GM21447 (cell line): ENCODE data around the gene QKI.
"Not testable (repeated sequence)": the region's sequence is repeated elsewhere in the genome, so short reads cannot be mapped to it uniquely, and the experiment has no call there.

Experiments
- ATAC-seq: cut with Tn5 transposase; IDR thresholded peaks from one replicate; pipeline ENCODE4 v1.9.1; 2021; ENCODE audit not compliant: unreplicated experiment

The QKI gene

DNA sequence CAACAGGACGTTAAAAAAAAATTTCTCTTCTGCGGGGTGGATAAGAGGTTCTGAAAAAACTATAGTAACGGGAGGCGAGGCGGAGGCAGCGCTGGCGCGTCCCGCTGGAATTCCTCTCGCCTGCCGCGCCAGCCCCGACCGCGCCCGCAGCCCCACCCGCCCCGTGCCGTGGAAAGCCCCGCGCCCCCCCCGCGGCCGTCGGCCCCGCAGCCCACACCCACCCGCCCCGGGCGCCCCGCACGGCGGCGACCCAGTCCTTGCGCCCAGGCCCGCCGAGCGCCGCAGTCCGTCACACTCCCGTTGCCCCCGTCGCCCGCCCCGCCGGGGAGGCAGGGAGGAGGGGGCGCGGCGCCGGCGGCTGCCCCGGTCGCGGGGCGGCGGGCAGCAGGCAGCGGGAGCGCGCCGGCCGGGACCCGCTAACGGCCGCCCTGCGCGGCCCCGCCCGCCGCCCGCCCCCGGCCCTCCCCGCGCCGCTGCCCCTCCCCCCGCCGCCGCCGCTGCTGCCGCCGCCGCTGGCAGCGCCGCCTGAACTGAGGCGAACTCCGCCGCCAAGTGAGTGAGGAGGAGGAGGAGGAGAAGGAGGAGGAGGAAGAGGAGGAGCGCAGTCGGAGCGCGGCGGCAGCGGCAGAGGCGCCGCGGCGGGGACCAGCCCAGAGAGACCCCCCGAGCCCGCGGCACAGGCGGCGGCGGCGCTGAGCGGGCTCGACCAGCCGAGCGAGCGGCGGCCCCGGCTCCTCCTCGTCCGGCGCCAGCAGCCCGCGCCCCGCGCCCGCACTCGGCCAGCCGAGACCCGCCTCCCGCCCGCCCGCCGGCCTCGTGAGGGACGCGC is at the start of gene QKI:
QKI (plus strand) TSS at position 602 of the 829 bp plus-strand sequence. CDS start 476 bp downstream, outside the sequence.
- peak; percentile 35 for ATAC-seq

DNA sequence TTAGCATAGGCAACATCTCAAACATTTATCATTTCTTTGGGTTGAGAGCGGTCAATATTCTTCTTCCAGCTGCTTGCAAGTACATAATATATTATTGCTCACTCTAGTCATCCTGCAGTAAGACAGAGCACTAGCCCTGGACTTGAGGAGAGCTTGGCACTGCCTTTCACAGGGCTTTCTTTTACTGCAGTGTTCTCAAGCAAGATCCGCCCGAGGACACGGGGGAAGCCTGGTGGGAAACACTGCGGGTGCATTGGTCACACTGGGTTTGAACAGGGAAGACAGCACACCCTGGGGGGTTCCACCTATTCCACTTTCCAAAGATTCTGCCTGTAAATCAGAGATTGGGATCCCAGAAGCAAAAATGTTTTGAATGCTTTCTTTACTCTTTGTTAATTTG is 48.2 kb upstream of the QKI start:
- no peak for ATAC-seq

DNA sequence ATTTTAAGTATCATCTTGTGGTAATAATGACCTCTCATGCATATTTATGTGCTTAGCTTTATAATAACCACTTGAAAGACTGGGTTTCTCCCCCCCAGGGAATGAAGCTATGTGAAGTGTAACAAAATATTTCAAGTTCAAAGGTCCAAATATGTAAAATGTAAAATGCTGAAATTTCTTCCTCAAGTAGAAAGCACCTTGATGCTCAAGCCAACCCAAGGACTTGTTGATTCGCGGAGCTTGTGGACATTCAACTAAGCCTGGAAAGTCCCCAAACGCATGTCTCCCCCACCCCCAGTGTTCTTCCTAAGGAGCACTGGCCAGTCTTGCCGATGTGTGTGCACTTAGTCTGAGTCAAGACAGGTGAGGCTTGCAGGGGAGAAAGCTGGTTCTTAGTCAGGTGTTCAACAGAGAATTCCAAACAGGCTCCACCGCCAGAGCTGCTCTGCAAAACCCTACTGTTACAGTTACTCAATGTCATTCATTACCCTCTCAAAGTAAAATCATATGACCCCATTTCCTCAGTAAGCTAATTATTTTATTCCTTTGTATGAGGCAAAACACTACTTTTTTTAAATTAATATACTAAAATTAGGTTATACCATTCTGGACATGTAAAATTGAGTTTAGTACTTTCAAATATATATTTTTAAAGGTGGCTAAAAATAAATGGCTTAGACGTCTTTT is 46.9 kb upstream of the QKI start:
- ATAC-seq, result no peak

DNA sequence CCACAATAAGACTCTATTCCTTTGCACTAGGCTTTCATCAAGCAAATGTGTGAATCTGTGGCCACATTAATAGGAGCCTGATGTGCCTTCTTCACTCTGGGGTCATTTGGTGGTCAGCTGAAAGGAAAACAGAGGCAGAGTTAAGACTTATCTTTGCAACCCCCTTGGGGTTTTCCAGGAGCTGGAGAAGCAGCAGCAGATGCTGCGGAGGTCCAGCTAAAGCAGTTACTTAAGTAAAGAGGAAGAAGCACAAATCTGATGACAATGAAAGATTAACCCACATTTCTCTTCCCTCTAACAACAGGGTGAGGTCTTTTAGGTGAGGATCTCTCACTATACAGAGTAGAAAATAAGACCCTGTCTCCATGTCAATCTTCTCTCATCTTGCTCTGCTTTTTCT is 45.4 kb upstream of the QKI start:
- ATAC-seq, result no peak

DNA sequence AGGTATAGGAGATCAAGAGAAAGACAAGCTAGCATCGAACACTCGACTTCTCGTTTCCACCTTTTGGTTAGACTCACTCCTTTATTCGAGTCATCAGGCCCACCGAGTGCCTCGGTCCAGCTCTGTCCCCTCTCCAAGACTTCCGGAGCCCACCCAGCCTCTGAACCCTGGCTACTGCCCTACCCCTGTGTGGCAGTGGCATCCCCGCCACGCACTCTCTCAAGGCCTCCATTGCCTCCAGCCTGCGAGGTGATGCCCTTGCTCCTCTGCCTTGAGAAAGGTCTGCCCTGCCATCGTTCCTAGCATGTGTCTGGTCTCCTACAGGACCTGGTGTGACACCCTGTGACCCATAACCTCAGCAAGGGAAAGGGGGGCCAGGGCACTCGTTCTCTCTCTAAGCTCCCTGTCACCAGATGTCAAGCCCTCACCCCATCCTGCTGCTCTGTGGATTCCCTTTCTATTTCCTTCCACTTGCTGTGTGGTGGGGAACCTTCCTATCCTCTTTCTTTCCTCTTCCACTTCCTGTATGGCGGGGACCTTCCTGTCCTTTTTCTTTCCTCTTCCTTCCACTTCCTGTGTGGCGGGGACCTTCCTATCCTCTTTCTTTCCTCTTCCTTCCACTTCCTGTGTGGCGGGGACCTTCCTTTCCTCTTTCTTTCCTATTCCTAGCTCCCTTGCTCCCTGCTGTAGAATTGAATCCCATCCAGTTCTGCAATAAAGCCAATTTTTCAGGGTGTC is 44.7 kb upstream of the QKI start:
- ATAC-seq, result no peak

DNA sequence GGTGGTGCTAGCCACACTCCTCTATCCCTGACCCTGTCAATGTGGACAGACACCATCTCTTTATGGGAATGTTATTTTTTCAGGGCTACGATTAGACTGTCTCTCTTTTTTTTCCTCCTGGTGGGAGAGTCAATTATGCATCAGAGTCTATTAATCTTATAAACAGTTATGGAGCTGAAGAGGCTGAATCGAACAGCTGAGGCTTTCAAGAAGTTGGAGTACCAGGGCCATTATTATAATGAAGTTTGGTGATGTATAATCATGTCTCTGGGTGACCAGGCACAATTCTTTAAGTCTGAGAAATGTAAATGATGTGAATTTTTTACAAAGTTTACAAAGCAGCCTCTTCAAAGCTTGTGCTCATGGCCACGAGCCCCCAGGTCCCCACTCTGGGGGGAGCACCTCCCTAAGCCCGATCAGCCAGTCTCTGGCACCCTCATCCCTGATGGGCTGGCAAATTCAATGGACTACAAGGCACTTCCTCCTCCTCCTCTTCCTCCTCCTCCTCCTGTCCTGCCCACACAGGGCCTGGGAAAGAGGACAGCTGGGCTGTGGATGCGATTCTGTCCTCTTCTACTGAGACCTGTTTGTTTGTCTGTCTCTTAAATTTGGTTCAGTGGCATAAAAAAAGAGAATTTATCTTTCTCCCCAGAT is 43.9 kb upstream of the QKI start:
- no peak for ATAC-seq

DNA sequence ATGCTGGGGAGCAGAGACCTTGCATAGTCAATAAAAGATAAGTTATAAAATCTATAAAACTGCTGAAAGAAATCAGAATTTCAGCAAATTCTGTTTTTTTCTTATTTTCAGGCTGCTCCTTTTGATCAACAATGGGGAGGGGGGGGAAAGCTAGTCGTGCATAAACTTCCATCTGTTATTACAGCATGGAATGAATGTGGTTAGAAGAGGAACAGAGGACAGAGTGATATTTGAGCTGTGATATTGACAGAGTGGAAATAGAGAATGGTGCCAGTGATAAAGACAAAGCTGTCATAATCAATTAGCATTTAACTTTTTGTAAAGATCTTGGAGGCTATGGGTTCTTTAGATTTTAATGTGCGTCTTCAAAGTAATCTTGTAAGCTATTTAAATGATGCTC is 43.4 kb upstream of the QKI start:
- no peak for ATAC-seq

DNA sequence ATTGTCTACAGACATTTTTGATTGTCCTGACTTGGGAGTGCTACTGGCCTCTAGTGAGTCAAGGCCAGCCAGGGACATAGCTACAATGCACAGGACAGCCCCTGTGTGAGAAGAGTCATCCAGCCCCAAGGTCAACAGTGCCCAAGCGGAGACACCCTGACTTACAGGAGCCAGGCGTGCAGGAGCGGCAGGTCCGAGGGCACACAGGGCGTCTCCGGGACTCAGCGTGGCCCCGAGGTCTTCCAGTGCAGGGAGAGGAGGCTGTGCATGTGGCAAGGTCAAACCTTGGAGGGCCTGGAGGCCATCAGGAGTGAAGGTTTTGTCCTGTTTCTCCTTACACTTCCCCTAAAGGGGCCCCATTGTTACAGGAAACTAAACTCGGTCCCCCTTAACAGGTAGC is 41.3 kb upstream of the QKI start:
- ATAC-seq, result no peak

DNA sequence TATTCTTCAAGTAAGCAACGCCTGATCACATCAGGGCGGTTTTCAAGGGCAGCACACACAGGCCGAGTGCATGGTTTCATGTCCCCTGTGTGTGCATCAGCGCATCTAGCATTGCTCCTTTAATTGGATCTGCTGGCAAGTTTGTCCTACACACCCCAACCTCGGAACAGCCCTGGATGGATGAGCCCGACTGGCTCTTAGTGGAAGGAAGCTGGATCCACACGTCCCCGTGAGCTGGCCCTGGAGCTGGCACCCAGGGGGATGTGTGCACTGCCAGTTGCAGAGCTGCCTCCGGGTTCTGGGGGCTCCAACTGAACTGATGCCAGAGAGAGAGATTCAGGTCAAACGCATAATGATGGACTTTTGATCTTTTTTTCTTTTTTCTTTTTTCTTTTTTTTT is 39.2 kb upstream of the QKI start:
- ATAC-seq, result no peak

DNA sequence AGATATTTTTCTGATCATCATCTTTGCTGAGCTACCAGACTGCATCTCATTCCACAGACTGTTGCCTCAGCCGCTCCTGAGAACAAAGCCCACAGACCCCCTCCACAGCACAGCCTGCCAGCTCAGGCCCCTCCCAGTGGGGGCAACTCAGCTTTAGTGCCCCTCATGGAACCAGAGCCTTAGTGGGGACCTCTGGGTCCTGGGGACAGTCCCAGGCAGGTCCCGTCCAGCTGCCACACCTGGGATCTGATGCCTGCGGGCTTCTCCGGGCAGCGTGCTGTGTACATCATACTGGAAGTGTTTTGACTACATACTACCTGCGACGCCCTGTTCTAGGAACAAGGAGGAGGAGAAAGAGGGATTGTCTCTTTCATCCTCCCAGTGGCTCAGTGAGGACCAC is 38.3 kb upstream of the QKI start:
- ATAC-seq, result no peak

DNA sequence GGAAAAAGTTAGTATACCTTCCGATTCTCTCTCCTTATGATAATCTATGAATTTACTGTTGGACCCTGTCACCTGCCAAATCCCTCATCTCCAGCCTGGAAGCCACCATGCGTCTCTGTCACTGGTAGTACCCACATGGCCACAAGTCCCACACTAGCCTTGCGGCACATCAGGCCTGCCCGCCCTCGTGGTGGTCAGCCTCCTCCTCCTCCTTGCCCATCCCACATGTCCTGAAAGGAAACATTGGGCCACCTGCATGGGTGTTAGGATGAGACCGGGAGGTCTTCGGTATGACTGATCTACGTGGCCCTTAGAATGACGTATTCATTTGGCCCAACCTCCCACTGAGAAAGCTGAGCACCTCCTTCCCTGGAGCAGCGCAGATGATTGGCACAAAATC is 37.0 kb upstream of the QKI start:
- no peak for ATAC-seq

DNA sequence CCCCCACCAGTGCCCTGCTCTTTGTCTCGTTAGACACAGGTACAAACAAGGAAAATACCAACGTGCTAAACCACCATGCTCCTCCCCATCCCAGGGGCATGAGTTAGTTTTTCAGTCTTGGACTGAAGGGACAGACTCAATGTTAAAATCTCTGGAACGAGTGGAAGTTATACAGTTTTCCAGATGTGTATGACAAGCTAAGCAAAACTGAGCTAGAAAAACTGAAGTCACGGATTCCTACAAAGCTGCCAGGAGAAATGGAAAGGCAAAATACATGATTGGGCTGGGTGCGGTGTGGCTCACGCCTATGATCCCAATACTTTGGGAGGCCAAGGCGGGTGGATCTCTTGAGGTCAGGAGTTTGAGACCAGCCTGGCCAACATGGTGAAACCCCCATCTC is 34.3 kb upstream of the QKI start:
- ATAC-seq, result no peak

DNA sequence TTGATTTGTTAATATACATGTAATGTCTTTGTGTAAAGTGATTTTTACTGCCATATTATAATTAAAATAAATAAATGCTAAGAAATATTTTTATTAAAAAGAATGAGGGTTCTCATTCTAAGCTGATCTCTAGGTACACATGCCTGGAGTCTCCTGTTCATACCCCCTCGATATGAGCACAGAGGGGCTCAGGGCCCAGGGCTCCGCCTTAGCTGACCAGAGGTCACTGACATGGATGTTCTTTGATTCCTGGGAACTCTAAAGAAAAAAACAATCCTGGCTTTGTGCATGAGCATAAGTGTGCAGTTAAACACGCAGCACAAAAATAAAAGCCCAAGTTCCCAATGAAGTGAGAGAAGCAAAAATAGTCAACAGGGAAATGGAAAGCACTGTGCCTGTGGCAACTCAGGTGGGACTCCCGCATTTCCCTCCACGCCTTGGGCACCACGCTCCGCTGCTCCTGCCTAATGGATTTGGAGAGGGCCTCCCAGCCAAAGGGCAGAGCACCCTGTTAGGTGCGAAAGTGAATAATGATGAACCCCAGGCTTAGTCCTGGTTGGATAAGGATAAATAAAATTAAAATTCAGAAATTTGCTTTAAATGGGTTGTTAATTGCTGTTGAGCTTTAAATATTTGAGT is 33.3 kb upstream of the QKI start:
- ATAC-seq, result no peak

DNA sequence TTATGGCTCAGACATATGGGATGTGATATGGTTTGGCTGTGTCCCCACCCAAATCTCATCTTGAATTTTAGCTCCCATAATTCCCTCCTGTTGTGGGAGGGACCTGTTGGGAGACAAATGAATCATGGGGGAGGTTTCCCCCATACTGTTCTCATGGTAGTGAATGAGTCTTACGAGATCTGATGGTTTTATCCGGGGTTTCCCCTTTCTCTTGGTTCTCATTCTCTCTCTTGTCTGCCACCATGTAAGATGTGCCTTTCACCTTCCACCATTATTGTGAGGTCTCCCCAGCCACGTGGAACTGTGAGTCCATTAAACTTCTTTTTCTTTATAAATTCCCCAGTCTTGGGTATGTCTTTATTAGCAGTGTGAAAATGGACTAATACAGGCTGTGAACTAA is 31.1 kb upstream of the QKI start:
- ATAC-seq, result not testable (repeated sequence)

DNA sequence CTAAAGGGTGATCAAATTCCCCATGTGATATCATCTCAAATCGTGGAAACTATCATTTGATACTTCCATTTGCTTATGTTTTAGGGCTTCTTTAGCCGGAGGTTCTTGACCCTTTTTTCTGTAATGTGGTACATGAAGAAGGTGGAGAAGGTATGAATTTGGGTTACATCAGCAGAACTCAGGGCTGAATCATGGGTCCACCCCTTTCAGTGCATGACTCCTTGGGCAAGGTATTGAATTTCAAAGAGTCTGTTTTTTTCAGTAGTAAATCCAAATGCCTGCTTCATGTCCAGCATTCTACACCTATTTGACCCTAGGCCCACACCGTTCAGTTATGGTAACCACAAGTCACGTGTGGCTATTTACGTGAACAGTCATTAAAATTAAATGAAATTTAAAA is 30.6 kb upstream of the QKI start:
- no peak for ATAC-seq

DNA sequence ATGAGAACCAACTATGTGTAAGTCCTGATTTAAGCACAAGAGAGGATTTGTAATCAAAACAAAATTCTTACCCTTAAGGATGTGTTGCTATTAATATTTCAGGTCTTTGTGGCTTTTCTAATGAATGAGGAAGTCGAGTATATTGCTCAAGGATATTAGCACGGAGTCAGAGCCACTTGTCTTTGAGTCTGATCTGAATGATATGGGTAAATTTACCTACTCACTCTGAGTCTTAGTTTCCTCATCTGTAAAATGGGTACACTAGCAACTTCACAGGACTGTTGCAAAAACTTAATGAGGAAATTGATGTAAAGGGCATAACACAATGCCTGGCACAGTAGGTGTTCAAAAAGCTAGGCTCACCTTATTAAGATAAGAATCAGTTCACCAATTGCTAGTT is 30.0 kb upstream of the QKI start:
- no peak for ATAC-seq

DNA sequence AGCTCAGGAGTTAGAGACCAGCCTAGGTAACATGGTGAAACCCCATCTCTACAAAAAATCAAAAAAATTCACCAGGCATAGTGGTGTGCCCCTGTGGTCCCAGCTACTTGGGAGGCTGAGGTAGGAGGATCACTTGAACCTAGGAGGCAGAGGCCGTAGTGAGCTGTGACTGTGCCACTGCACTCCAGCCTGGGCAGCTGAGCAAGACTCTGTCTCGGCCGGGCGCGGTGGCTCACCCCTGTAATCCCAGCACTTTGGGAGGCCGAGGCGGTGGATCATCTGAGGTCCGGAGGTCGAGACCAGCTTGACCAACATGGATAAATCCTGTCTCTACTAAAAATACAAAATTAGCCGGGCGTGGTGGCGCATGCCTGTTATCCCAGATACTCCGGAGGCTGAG is 29.0 kb upstream of the QKI start:
- not testable (repeated sequence) for ATAC-seq

DNA sequence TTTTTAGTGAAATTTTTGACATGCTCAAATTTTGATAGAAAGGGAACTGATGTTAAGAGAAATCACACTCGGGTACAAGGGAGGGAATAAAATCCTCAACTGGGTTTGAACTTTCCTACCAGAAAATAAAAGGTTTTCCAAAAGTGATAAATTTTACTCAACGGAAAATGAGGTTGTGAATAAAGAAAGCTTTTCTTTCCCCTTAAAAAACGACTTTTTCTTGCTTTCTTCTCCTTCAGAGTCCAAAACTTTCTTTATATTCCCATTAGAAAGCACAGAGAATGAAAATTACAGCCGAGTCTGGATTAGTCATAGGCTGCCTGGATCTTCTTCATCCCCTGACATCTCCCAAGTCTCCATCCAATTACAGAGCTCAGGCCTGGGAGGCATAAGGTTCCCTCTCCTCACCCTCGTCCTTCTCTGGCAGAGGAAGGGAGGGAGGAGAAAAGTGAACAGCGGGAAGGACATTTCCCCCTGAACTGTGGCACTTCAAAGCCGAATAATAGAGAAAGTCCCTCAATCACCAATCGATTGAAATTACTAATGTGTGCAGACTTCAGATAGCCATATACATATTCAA is 28.1 kb upstream of the QKI start:
- ATAC-seq, result no peak

DNA sequence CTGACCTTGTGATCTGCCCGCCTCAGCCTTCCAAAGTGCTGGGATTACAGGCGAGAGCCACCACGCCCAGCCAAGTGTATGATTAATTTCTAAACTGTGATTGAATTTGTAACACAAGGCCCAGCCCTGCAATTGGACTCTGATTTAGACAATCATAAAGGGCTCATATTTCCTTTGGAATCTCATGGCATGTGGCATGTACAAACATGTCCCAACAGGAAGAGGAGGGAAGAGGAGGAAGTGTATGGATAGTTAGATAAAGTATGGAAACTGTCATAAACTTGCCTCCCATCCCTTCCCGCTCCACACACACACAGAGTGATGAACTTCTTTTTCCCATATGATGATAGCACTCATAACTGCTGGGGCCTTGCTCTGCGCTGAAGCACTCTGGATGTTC is 27.2 kb upstream of the QKI start:
- ATAC-seq, result no peak

DNA sequence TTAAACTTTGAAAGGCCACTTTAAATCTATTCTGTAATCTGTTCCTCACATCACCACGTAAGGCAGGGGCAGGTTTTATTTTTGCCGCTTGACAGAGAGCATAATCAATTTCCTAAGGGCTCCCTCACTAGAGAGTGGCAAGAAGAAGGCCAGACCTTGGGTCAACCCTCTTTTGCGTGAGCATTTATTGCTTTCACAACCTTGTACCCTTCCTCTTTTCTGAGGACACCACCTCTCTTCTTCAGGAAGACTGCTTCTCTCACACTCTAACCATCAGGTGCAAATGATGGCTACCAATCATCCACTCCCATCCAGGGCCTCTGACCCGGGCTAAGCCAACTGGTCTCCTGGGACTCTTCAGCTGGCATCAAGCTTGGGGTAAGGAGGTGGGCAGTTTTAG is 25.2 kb upstream of the QKI start:
- ATAC-seq, result no peak

DNA sequence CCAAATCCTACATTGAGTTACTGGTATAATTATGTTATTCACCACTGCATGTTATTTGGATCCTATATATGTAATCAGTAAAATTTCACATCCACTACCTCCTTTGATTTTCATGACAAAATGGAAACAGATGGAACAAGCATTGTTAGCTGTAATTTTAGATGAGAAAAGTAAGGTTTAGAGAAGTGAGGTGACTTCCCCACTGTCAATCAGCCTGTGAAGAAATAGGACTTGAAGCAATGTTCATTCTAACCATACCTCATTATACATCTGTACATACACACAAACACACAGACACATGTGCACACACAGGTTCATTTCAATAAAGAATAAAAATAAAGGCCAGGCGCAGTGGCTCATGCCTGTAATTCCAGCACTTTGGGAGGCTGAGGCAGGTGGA is 23.7 kb upstream of the QKI start:
- no peak for ATAC-seq
